CD4-positive, alpha-beta T cell treated with Interleukin-21 for 1 hour (primary cell): ENCODE measurements around the gene TEAD2.
"Not testable (repeated sequence)": the region's sequence is repeated elsewhere in the genome, so short reads cannot be mapped to it uniquely, and the experiment has no call there.

Experiments used
- DNase-seq: peaks from one replicate; pipeline ENCODE4 v3.0.0-alpha.2; 2020

Gene TEAD2

DNA sequence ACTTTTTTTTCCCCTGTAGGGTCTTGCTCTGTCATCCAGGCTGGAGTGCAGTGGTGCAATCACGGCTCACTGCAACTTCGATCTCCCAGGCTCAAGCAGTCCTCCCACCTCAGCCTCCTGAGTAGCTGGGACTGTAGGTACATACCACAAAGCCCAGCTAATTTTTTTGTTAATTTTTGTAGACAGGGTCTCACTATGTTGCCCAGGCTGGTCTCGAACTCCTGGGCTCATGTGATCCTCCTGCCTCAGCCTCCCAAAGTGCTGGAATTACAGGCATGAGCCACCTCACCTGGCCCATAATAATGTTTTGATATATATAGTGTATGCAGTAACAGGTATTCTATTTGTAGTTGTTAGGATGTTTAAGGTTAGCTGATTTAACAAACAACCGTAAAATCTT is 31.0 kb downstream of the TEAD2 start:
- not testable (repeated sequence) for DNase-seq

- DNase-seq = no peak
These were observed 33.5 kb downstream of the TEAD2 start for GRCh38 chr19:49328741-49329140.

- peak; percentile 64 for DNase-seq
These were observed 34.2 kb downstream of the TEAD2 start for GRCh38 chr19:49327878-49328544.

- no peak for DNase-seq
These were observed 36.0 kb downstream of the TEAD2 start for GRCh38 chr19:49326165-49326704.

GRCh38 chr19:49325756-49326155 is 36.5 kb downstream of the TEAD2 start:
- not testable (repeated sequence) for DNase-seq

DNA sequence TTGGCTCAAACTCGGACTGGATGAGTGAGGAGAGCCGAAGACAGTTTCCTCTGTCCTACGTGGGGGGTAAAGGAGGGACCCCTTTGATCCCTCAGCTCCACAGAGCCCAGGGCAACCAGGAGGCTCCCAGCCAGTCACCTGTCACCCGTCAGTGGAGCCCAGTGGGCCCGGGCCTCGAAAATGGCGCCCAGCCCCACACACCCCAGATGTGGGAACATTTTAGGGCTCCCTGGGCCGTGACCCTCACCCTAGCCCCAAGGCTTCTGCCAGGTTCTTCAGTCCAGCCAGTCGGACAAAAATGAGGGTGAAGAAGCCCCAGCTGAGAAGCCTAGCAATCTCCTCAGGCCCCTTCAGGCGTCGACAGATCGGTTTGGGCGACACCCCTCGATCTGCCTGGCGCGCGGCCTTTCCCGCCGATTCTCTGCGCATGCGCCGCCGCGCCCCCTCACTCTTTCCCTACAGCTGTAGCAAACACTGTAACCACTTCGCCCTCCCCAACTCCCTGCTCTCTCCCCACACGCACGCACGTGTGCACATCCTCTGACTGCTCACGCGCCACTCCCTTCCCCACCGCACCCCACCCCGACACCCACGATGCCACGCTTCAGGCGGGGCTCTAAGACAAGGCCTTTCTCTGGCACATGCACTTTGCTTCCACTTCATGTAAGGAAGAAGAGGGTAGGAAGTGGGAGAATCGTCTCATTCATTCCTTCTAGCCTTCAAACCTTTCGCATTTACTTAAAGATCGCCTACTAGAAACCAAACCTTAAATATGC is 37.2 kb downstream of the TEAD2 start, which contains the start of gene SLC6A16:
Gene SLC6A16, minus strand, starts transcription at position 391 of the 776 bp plus-strand sequence. CDS start 13,844 bp downstream, outside the sequence.
- DNase-seq = no peak

- no peak for DNase-seq
These were observed 43.9 kb downstream of the TEAD2 start for GRCh38 chr19:49318296-49318695.

GRCh38 chr19:49316284-49316683 is 45.9 kb downstream of the TEAD2 start:
- DNase-seq = no peak

DNA sequence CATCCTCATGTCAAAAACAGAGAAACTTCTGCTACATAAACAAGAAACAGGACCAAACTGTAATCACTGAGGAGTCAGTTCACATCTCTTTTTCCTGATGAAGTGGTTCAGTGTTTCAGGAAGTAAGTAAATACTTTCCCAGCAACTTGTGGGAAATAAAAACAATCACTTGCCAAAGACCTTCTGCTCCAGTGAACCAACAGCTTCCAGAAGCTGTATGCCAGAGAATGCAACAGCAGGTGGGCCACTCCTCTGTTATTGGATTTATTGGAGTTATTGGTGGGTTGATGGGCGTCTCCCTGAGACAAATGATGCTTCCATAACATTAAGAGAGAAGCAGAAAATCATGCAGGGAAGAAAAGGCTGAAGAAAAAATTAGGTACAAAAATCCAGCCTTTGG is 47.1 kb downstream of the TEAD2 start:
- DNase-seq = no peak

DNA sequence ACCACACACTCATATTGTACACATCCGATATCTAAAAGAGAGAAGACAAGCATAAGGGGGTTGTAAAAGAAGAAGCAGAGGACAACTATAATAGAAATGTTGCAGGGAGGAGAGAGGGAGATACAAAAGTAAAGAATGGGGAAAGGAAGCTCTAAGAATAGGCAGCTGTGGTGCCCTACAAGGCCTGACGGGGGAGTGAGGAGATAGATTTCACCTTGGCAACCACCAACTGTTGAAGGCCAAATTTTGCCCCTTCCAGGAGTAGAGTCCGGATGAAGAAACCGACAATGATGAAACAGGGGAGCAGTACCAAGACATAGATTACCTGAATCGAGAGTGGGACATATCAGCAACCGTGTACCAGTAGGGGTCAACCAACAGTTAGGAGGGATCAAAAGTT is 53.1 kb downstream of the TEAD2 start:
- no peak for DNase-seq

DNA sequence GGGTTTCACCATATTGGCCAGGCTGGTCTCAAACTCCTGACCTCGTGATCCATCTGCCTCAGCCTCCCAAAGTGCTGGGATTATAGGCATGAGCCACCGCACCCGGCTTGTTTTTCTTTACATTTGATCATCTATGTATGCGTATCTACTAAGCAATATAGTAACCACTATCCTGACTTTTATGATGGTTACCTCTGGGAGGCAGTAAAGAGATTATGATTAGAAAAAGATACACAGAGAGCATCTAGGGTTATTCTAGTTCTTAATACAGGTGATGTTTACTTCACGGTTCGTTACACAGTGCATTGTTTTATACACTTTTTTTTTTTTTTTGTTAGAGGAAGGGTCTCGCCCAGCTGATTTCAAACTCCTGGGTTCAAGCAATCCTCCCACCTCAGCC is 55.5 kb downstream of the TEAD2 start:
- DNase-seq = peak; percentile 17

- no peak for DNase-seq
These were observed 60.4 kb downstream of the TEAD2 start for GRCh38 chr19:49301866-49302252.

- DNase-seq = peak; percentile 75
These were observed 60.9 kb downstream of the TEAD2 start for GRCh38 chr19:49301165-49301865.

GRCh38 chr19:49298653-49299052 is 63.6 kb downstream of the TEAD2 start:
- DNase-seq = not testable (repeated sequence)

DNA sequence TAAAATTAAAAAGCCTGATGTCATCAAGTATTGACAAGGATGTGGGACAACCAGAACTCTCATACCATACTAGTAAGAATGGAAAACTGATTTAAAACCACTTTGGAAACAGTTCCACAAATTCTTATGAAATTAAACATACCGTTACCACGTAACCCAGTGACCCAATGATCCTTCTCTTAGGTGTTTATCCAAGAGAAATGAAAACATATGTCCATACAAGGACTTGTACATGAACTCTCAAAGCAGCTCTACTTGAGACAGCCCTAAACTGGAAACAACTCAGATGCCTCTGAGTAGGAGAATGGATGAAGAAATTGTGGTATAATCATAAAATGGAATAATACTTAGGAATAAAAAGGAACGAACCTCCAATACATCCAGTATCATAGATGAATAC is 64.8 kb downstream of the TEAD2 start:
- no peak for DNase-seq

DNA sequence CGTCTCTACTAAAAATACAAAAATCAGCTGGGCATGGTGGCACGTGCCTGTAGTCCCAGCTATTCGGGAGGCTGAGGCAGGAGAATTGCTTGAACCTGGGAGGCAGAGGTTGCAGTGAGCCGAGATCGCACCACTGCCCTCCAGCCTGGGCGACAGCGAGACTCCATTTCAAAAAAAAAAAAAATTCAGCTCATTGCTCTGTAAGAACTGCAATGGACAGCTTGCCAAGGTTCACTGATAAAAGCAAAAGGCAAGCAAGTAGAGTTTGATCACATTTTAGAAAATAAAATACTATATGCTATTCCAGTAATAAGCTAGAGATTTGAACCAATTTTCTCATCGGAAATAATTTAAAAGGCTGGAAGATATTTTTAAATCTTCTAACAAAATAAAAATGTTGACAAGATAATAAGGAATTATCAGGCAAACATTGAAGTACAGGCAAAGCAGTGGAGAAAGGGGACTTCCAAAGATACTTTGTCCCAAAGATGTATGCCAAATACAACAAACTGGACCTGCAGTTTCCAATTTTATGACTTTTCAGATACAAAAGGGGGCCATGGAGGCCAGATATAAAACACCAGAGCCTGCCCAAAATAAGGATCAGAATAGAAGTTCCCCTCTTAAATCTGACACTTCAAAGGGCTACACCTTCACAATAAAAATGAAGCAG is 66.9 kb downstream of the TEAD2 start:
- DNase-seq = no peak

GRCh38 chr19:49294401-49294800 is 67.8 kb downstream of the TEAD2 start:
- no peak for DNase-seq
